Astrocyte of the cerebellum (primary cell): ENCODE results near the gene ENTPD1.

ENCODE experiments used
- DNase-seq: peaks from one replicate; pipeline ENCODE4 v3.0.0-alpha.2; 2011; ENCODE audit warnings: low read depth
- H3K4me3 ChIP-seq: 2 replicates; pipeline ENCODE4 v1.5.1; 2011; ENCODE audit warnings: mild to moderate bottlenecking, low read depth, low read length, moderate library complexity
- CTCF ChIP-seq: IDR thresholded peaks from 2 replicates; pipeline ENCODE4 v1.5.1; 2012; ENCODE audit warnings: low read length, low read depth, moderate library complexity, mild to moderate bottlenecking; ENCODE audit errors: missing control alignments
- in situ Hi-C: cut with HindIII; loops from 2 replicates; pipeline ENCODE4 v1.10.0; 2017; ENCODE audit warnings: low sequenced_read_pairs

Gene ENTPD1

GRCh38 chr10:95864906-95865813, 109.2 kb downstream of the ENTPD1 start:
- no peak overlapping the region for H3K4me3 ChIP-seq
- peak; percentile 81 for TF ChIP-seq CTCF
- in situ Hi-C loops: no loop called here
- peak; percentile 35 for DNase-seq

GRCh38 chr10:95865814-95866466, 110.0 kb downstream of the ENTPD1 start:
- no peak for DNase-seq
- in situ Hi-C loops: no loop called here

GRCh38 chr10:95866467-95866842, 110.5 kb downstream of the ENTPD1 start:
- TF ChIP-seq CTCF: no peak
- no peak overlapping the region for H3K4me3 ChIP-seq
- in situ Hi-C loops: no loop called here
- DNase-seq: no peak

More at GRCh38 chr10:95865814-95866466, 110.0 kb downstream of the ENTPD1 start:
- no peak for TF ChIP-seq CTCF
- no peak overlapping the region for H3K4me3 ChIP-seq

- H3K4me3 ChIP-seq: no peak overlapping the region
- in situ Hi-C loops: no loop called here
- no peak for TF ChIP-seq CTCF
- no peak for DNase-seq
Observed at GRCh38 chr10:95867866-95868265, 111.9 kb downstream of the ENTPD1 start.

- TF ChIP-seq CTCF: no peak
- DNase-seq: no peak
- in situ Hi-C loops: no loop called here
- H3K4me3 ChIP-seq: no peak overlapping the region
Observed at GRCh38 chr10:95872158-95872711, 116.3 kb downstream of the ENTPD1 start.

- no peak for TF ChIP-seq CTCF
- in situ Hi-C loops: no loop called here
- DNase-seq: no peak
- no peak overlapping the region for H3K4me3 ChIP-seq
Observed at GRCh38 chr10:95873139-95873538, 117.2 kb downstream of the ENTPD1 start.
